Measurements from ENCODE around the gene RAD54L2. TPM values are rescaled to one million over a fixed set of nuclear protein-coding genes. Genes with fewer than 3 reads are reported as not detected.

RAD54L2 gene
- total RNA-seq (29.5 TPM), polyA plus RNA-seq (ENCODE audit: insufficient read depth, low read depth, low replicate concordance) (3.3 TPM)
- long read RNA-seq, donor 1: 0 reads
- long read RNA-seq, donor 2: 0 reads
- long read RNA-seq, donor 3: 0 reads
- long read RNA-seq, donor 4: 0 reads
- long read RNA-seq, donor 5: 0 reads
- long read RNA-seq, donor 6: 0 reads
- long read RNA-seq, donor 7, partial matches to known transcripts: 4 of 8 reads
- long read RNA-seq, donor 7, other reads (novel, unspliced or antisense): 3 of 8 reads
- long read RNA-seq, donor 8: 0 reads
- long read RNA-seq, donor 9: 0 reads
- long read RNA-seq, donor 10: 0 reads

DNA sequence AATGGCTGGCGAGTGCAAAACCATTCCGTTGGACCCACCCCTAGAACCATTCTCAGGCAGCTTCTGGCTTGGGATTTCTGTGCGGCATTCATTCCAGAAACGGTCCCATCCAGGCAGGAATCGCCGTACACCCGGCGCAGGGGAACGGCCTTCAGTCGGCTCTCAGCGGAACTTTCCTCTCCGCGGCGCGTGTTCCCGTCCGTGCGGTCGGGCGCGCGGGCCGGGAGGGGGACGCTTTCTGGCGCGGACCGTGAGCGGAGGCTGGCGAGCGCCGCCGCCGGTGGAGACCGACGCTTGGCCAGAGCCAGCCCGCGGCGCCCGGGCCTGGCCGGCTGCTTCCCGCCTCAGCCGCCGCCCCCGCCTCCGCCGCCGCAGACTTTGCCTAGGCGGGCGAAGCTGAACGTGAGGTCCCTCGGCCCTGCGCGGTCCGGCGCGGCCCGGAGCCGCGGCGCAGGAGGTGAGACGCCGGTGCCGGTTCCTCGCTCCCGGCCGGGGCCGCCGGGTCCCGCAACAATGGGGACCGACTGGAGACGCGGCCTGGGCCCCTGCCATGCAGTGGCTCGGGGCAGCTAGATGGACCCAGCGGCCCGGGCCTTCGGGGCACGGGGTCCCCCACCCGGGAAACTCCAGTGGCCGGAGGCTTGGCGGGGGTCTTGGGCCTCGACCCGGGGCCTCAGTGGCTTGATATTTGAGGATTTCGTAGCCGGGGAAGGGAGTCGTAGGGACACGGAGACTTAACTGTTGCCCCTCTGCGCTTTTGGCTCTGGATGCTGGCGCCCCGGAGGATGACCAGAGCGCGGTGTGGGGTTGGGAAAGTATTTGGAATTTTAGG, at the start of gene RAD54L2:
TSS of gene RAD54L2 (plus strand) at position 261 of the 832 bp plus-strand sequence. CDS start 51,702 bp downstream, outside the sequence.
- intact Hi-C loops (cut with DNase I): no loop called here
- peak within 1 kb of the TSS; percentile 79 to 98 (median 92) for H3K4me3 ChIP-seq (ENCODE audit: low read length in 3 of 3)
- peak within 1 kb of the TSS; percentile 85 to 98 (median 95) for H3K9ac ChIP-seq (ENCODE audit: low read length in 3 of 3)
- peak; percentile 33 for TF ChIP-seq CTCF (IDR thresholded peaks at IDR 0.05; ENCODE audit: borderline replicate concordance, extremely low read depth, insufficient read depth)
- no peaks in the 10 kb centered on the region for H3K9me3 ChIP-seq (ENCODE audit: control insufficient read depth in 2 of 3, insufficient read depth in 1 of 3, low read length in 3 of 3)
- DNase-seq: peak; percentile 80 to 91 (median 90)
- no peaks in the 10 kb centered on the region for H3K27me3 ChIP-seq (ENCODE audit: control insufficient read depth, insufficient read depth, low read length)
- peaks cover 0 to 9% (median 0%) of the 10 kb centered on the region in 3 donors for H3K4me1 ChIP-seq (ENCODE audit: control insufficient read depth in 2 of 3, insufficient read depth in 2 of 3, low read depth in 1 of 3, low read length in 3 of 3)
- FAIRE-seq: no peak
- H3K36me3 ChIP-seq (ENCODE audit: control insufficient read depth in 2 of 3, insufficient read depth in 3 of 3, low read length in 3 of 3): no peaks in the 10 kb centered on the region
- H3K27ac ChIP-seq (ENCODE audit: low read depth in 2 of 2, low read length in 2 of 2): peak within 1 kb of the TSS; percentile 82 to 86

GRCh38 chr3:51498876-51499738, 39.4 kb upstream of the RAD54L2 start:
- Histone ChIP-seq H3K9me3 (ENCODE audit: control insufficient read depth in 2 of 3, insufficient read depth in 1 of 3, low read length in 3 of 3) (no peaks in the 10 kb centered on the region), H3K4me1 (ENCODE audit: control insufficient read depth in 2 of 3, insufficient read depth in 2 of 3, low read depth in 1 of 3, low read length in 3 of 3) (peaks cover 0 to 4% (median 2%) of the 10 kb centered on the region in 3 donors), H3K9ac (ENCODE audit: low read length in 3 of 3) (peak overlapping the region; percentile 11 to 85 (median 63)), H3K27me3 (ENCODE audit: control insufficient read depth, insufficient read depth, low read length) (no peaks in the 10 kb centered on the region), H3K4me3 (ENCODE audit: low read length in 3 of 3) (peak overlapping the region; percentile 74 to 84 (median 80)), H3K27ac (ENCODE audit: low read depth in 2 of 2, low read length in 2 of 2) (peak overlapping the region; percentile 97), H3K36me3 (ENCODE audit: control insufficient read depth in 2 of 3, insufficient read depth in 3 of 3, low read length in 3 of 3) (no peaks in the 10 kb centered on the region)
- peak; percentile 95 to 98 (median 97) for DNase-seq
- no peak for TF ChIP-seq CTCF (IDR thresholded peaks at IDR 0.05; ENCODE audit: borderline replicate concordance, extremely low read depth, insufficient read depth)
- peak; percentile 71 for FAIRE-seq
- intact Hi-C loops (cut with DNase I): no loop called here

DNA sequence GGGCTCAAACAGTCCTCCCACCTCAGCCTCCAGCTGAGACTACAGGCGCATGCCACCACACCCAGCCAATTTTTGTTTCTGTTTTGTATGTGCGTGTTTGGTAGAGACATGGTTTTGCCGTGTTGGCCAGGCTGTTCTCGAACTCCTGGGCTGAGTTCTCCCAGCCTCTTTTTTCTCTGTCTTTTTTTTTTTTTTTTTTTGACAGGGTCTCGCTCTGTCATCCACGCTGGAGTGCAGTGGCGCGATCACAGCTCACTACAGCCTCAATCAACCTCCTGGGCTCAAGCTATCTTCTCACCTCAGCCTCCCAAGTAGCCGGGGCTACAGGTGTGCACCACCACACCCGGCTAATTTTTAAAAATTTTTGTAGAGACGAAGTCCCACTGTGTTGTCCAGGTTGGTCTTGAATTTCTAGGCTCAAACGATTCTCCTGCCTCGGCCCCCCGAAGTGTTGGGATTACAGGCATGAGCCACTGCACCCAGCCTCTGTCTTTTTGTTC, 37.8 kb upstream of the RAD54L2 start:
- intact Hi-C loops (cut with DNase I): loop anchor here (5.0 kb wide), 1 partner anchor 167 kb away; no protein-coding TSS in a partner anchor
- H3K27me3 ChIP-seq (ENCODE audit: control insufficient read depth, insufficient read depth, low read length): no peaks in the 10 kb centered on the region
- FAIRE-seq: no peak
- no peaks in the 10 kb centered on the region for H3K36me3 ChIP-seq (ENCODE audit: control insufficient read depth in 2 of 3, insufficient read depth in 3 of 3, low read length in 3 of 3)
- peaks cover 0 to 4% (median 2%) of the 10 kb centered on the region in 3 donors for H3K4me1 ChIP-seq (ENCODE audit: control insufficient read depth in 2 of 3, insufficient read depth in 2 of 3, low read depth in 1 of 3, low read length in 3 of 3)
- H3K4me3 ChIP-seq (ENCODE audit: low read length in 3 of 3): peak overlapping the region in 2 of 3 donors; percentile 58 to 73
- peak in 2 of 5 donors; percentile 74 to 78 for DNase-seq
- peak overlapping the region; percentile 76 to 87 for H3K27ac ChIP-seq (ENCODE audit: low read depth in 2 of 2, low read length in 2 of 2)
- H3K9me3 ChIP-seq (ENCODE audit: control insufficient read depth in 2 of 3, insufficient read depth in 1 of 3, low read length in 3 of 3): no peaks in the 10 kb centered on the region
- TF ChIP-seq CTCF (IDR thresholded peaks at IDR 0.05; ENCODE audit: borderline replicate concordance, extremely low read depth, insufficient read depth): no peak
- peak overlapping the region in 1 of 3 donors; percentile 66 for H3K9ac ChIP-seq (ENCODE audit: low read length in 3 of 3)
